Measurements from ENCODE around the gene FER.
"Not testable (repeated sequence)": the region's sequence is repeated elsewhere in the genome, so short reads cannot be mapped to it uniquely, and the experiment has no call there.

Gene FER

GRCh38 chr5:108773330-108773729 lies 25.6 kb downstream of the FER start:
- TF ChIP-seq GABPA (IDR thresholded peaks at IDR 0.05; ENCODE audit: low read depth) (no peak), REST (IDR thresholded peaks at IDR 0.05; ENCODE audit: insufficient replicate concordance, low read depth) (no peak), CTCF (IDR thresholded peaks at IDR 0.05; ENCODE audit: insufficient read depth, low read length) (no peak)
- no peaks in the 10 kb centered on the region for H3K27me3 ChIP-seq (ENCODE audit: insufficient read depth, poor library complexity, severe bottlenecking)
- H3K4me3 ChIP-seq (replicated peaks; ENCODE audit: insufficient read depth, low read length): no peak overlapping the region
- no peak overlapping the region for H3K27ac ChIP-seq (replicated peaks)
- no peak for DNase-seq (ENCODE audit: low read depth in 1 of 2, low spot score in 1 of 2)

GRCh38 chr5:108774079-108774478 lies 26.4 kb downstream of the FER start:
- not testable (repeated sequence) for H3K27me3 ChIP-seq (ENCODE audit: insufficient read depth, poor library complexity, severe bottlenecking); DNase-seq (ENCODE audit: low read depth in 1 of 2, low spot score in 1 of 2)

GRCh38 chr5:108777582-108777981 lies 29.9 kb downstream of the FER start:
- not testable (repeated sequence) for H3K4me3 ChIP-seq (replicated peaks; ENCODE audit: insufficient read depth, low read length); H3K27ac ChIP-seq (replicated peaks); H3K27me3 ChIP-seq (ENCODE audit: insufficient read depth, poor library complexity, severe bottlenecking); DNase-seq (ENCODE audit: low read depth in 1 of 2, low spot score in 1 of 2)

More at GRCh38 chr5:108774079-108774478, 26.4 kb downstream of the FER start:
- not testable (repeated sequence) for H3K27ac ChIP-seq (replicated peaks); H3K4me3 ChIP-seq (replicated peaks; ENCODE audit: insufficient read depth, low read length)

GRCh38 chr5:108784577-108784976 lies 36.9 kb downstream of the FER start:
- not testable (repeated sequence) for H3K4me3 ChIP-seq (replicated peaks; ENCODE audit: insufficient read depth, low read length); DNase-seq (ENCODE audit: low read depth in 1 of 2, low spot score in 1 of 2); H3K27ac ChIP-seq (replicated peaks); H3K27me3 ChIP-seq (ENCODE audit: insufficient read depth, poor library complexity, severe bottlenecking)

- H3K27ac ChIP-seq (replicated peaks): no peak overlapping the region
- H3K27me3 ChIP-seq (ENCODE audit: insufficient read depth, poor library complexity, severe bottlenecking): no peaks in the 10 kb centered on the region
- TF ChIP-seq SPI1 (IDR thresholded peaks at IDR 0.05; ENCODE audit: borderline replicate concordance, low read depth) (no peak), POLR2AphosphoS5 (IDR thresholded peaks at IDR 0.05; ENCODE audit: low read depth) (no peak), REST (IDR thresholded peaks at IDR 0.05; ENCODE audit: insufficient replicate concordance, low read depth) (no peak), CTCF (IDR thresholded peaks at IDR 0.05; ENCODE audit: insufficient read depth, low read length) (no peak), GABPA (IDR thresholded peaks at IDR 0.05; ENCODE audit: low read depth) (no peak)
- no peak overlapping the region for H3K4me3 ChIP-seq (replicated peaks; ENCODE audit: insufficient read depth, low read length)
- DNase-seq (ENCODE audit: low read depth in 1 of 2, low spot score in 1 of 2): no peak
Observed at GRCh38 chr5:108786806-108787483, 39.2 kb downstream of the FER start.

Measured in HL-60 (cell line).